Adipose tissue (tissue), 3 donors: Measurements from ENCODE around the gene TTC7B. TPM values are rescaled to one million over a fixed set of nuclear protein-coding genes. Genes with fewer than 3 reads are reported as not detected.

ENCODE experiments used
- H3K27ac ChIP-seq: one replicate; pipeline ENCODE4 v1.5.1; 2013; ENCODE audit warnings: low read depth, low read length
- WGBS, 3 donors: extraction: QIAGEN DNeasy Blood & Tissue Kit; methylation state at CpG; one replicate each; pipeline ENCODE4 v1.1.7; 2013; 5-methylcytosine and 5-hydroxymethylcytosine counted together
- polyA plus RNA-seq, 3 donors: library from polyadenylated mRNA; stranded (reverse); fragments of 200-250 nt; gene quantifications; one replicate each; pipeline ENCODE4 v1.2.3, GENCODE V29; 2013
- donor health status: healthy with polysubstance abuse.
- donor health status: Bipolar disorder and iron deficiency.
- donor health status: healthy.

Gene TTC7B
- polyA plus RNA-seq, 3 donors, result 14.1 to 35.1 (median 19.7) TPM

- WGBS, 3 donors, result 82 to 86% (median 83%) methylated on average over 7 of the region's 7 CpGs
- no peak overlapping the region for H3K27ac ChIP-seq
These were observed 207.3 kb downstream of the TTC7B start for GRCh38 chr14:90608929-90609341.

DNA sequence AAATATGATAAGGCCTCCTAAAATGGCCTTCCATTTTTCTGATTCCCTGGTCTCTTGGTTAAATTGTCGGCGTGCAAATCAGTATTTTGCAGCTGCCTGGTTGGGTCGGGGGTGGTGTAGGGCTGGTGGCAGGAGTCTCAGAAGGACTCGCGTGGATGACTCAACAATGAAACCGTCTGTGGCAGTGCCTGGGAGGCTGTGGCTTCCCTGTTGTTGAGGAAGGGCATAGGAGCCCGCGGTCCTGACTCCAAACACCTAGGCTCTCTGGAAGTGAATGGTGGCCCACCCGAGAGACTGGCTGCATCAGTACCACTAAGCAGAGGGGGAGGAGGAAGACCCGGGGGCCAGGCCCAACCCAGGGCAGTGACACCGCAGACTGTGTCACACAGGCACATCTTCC, 207.9 kb downstream of the TTC7B start:
- no peak overlapping the region for H3K27ac ChIP-seq
- WGBS, 3 donors, result 80 to 87% (median 83%) methylated on average over 11 of the region's 11 CpGs

GRCh38 chr14:90607141-90607540, 209.1 kb downstream of the TTC7B start:
- WGBS, 3 donors, result 85 to 92% (median 91%) methylated on average over 10 of the region's 10 CpGs
- H3K27ac ChIP-seq, result no peak overlapping the region

- 91 to 98% (median 93%) methylated on average over 2 of the region's 2 CpGs for WGBS, 3 donors
- no peak overlapping the region for H3K27ac ChIP-seq
These were observed 209.8 kb downstream of the TTC7B start for GRCh38 chr14:90606434-90606833.

- 61 to 68% (median 67%) methylated on average over 6 of the region's 6 CpGs for WGBS, 3 donors
- no peak overlapping the region for H3K27ac ChIP-seq
These were observed 210.8 kb downstream of the TTC7B start for GRCh38 chr14:90605430-90605829.

DNA sequence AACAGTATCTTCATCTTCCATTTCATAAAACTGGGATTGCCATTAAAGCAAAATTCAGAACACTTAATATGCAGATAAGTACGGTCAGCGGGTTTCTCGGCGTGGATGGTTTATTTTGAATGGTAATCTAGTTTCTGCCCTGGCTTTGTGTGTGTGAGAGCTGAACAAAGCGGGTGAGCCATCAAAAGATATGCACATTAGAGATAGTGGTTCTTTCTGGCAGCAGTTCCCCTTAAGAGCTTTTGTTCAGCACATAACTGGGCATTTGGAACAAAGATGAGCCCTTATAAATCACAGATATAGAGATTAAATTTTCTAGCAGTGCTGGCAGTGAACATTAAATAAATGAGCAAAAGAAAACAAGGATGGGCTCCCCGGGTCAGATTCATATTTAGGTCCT, 211.9 kb downstream of the TTC7B start:
- WGBS, 3 donors, result 69 to 93% (median 92%) methylated on average over 6 of the region's 6 CpGs
- H3K27ac ChIP-seq, result no peak overlapping the region

GRCh38 chr14:90603841-90604240, 212.4 kb downstream of the TTC7B start:
- 86 to 90% (median 88%) methylated on average over 3 of the region's 3 CpGs for WGBS, 3 donors
- no peak overlapping the region for H3K27ac ChIP-seq

DNA sequence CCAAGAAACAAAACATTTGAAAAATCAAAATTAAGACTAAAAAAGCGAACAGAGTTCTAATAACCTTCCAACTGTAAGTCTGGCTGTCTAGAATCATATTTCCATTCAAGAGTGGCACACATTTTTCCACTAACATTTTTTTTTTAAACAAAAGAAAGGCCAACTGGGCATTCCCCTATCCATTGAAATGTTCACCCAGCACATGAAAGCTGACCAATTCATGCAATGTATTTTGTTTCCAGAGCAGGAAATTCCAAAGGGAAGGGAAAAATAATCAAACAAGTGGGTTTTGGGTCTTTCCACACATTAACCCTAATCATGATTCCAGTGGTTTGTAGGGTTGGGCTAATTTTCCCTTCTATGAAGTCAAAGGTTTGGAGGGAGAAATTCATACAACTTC, 212.9 kb downstream of the TTC7B start:
- WGBS, 3 donors, result 85 to 97% (median 96%) methylated on average over 1 of the region's 1 CpG
- H3K27ac ChIP-seq, result no peak overlapping the region

DNA sequence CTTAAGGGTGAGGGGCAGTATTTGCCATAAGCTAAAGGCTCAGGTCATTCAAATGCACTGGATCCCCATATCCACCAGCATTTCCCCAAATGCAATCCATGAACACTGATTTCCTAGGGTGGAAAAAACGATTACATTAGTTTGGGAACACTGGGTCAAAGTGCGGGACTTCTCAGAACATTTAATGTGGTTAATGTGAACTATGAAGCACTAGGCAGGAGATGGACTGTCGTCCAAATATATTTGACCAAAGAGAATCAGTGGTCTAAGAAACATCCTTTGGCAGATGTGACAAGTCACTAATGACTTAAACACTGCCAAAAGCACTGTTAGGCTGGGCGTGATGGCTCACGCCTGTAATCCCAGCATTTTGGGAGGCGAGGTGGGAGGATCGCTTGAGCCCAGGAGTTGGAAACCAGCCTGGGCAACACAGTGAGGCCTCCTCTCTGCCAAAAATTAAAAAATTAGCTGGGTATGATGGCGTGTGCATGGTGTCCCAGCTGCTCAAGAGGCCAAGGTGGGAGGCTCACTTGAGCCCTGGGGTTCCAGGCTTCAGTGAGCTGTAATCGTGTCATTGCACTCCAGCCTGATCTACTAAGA, 214.0 kb downstream of the TTC7B start:
- no peak overlapping the region for H3K27ac ChIP-seq
- WGBS, 3 donors, result 62 to 81% (median 74%) methylated on average over 9 of the region's 9 CpGs

DNA sequence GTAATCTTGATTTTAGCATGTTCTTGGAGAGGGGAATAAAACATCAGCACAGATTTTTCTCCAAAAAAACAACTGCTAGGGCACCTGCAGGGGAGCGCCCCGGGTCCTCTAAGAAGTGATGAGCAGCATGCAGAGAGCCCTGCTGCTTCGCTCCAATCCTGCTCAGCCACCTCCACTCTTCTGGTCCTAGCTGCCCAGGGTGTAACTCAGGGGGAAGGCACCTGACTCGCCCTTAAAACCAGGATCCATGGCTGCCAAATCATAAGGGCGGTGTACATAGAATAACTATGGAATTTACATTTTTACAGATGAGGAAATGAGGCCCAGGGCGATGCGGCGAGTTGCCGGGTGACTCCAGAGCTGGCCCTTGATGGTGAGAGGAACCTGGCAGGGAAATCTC, 214.7 kb downstream of the TTC7B start:
- no peak overlapping the region for H3K27ac ChIP-seq
- 90 to 94% (median 93%) methylated on average over 9 of the region's 9 CpGs for WGBS, 3 donors

DNA sequence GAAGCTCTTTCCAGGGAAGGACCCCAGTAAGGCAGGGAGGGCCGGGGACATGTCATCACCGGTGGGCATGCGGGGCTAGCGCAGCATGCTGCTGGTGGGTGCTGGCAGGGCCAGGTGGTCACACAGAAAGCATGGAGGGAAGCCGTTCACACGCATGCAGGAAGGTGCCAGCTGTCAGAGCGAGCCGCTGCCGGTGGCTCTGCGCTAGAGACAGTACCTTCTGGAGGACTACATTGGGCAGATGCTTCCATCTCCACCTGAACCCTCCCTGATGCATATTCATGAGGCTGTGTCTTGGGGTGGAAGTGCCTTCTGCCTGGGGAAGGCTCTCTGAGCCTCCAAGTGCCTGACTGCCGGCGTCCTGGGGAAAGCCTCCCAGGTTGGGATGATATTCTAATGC, 215.6 kb downstream of the TTC7B start:
- WGBS, 3 donors, result 89 to 98% (median 92%) methylated on average over 12 of the region's 12 CpGs

DNA sequence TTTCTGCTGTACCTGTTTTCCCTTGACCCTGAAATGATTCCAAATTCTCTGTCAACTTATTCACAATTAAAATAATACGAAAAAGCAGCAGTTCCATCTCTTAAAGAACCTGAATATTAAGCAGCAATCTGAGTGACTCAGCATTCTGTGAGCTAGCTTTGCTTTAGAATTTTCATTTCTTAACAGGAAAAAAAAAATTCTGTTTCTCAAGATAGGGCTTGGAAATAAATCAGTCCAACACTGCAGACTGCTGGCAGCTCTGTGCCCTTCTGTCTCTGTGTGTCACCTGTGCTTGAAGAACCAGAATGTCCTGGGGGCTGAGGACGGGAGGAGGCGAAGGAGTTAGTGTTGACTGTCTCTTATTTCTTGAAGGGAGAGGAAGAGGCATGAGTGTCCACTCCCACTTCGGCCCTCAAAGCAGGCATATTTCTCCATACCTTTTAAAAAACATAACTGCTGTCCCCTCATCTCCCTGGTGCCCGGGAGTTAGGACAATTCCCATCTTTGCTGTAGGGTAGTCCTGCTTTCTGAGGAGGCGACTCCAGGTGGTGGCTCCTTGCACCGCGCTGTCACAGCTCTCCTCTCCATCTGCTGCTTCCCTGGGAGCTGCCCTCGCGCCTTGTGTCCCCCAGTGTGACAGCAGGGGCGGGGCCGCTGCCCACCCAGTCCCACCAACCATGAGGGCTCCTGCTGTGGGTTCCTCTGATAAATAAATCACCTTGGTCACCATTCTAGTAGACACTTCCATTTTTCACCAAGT, 216.3 kb downstream of the TTC7B start:
- no peak overlapping the region for H3K27ac ChIP-seq
- WGBS, 3 donors, result 82 to 83% (median 83%) methylated on average over 12 of the region's 12 CpGs

More for the DNA sequence above, 215.6 kb downstream of the TTC7B start:
- no peak overlapping the region for H3K27ac ChIP-seq

DNA sequence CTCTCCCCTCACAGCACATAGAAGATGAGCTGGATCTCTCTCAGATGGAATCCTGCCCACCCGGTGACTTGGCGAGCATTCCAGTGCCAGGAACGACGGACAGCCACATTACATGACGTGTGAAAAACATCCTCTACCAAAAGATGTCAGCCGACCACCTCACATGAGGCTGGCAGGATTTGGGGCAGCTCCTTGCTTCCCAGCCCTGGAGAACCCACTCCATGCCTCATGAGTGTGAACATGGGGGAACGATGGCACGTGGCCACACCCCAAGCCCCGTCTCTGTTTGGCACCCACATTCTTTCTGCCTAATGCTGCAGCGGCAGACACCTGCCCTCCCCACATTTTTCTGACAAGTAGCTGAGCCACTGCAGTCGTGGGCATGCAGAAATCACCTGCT, 216.9 kb downstream of the TTC7B start:
- H3K27ac ChIP-seq, result no peak overlapping the region
- WGBS, 3 donors, result 57 to 65% (median 65%) methylated on average over 11 of the region's 11 CpGs

- H3K27ac ChIP-seq, result no peak overlapping the region
- WGBS, 3 donors, result 96 to 98% (median 97%) methylated on average over 15 of the region's 15 CpGs
These were observed 218.3 kb downstream of the TTC7B start for GRCh38 chr14:90597961-90598360.

DNA sequence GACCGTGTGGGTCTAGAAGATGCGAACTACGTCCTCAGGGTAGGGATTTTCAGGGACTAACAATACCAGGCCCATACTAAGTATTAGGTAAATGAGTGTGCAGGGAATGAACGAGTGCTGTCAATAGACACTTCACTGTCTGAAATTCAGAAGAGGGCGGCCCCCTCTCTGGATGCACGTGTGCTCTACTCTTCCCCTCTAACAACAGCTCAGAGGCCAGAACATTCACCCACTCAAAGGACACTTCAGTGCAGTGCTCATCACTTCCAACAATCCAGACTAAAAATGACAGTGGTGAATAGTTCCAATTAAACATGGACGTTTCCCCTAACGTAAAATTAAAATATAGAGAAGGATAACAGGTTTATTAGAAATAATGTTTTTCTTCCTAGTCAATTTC, 219.5 kb downstream of the TTC7B start:
- 92 to 94% (median 94%) methylated on average over 8 of the region's 8 CpGs for WGBS, 3 donors

GRCh38 chr14:90593254-90594040, 222.8 kb downstream of the TTC7B start:
- WGBS, 3 donors, result 87 to 93% (median 88%) methylated on average over 25 of the region's 25 CpGs
- no peak overlapping the region for H3K27ac ChIP-seq

More for the DNA sequence above, 219.5 kb downstream of the TTC7B start:
- no peak overlapping the region for H3K27ac ChIP-seq

DNA sequence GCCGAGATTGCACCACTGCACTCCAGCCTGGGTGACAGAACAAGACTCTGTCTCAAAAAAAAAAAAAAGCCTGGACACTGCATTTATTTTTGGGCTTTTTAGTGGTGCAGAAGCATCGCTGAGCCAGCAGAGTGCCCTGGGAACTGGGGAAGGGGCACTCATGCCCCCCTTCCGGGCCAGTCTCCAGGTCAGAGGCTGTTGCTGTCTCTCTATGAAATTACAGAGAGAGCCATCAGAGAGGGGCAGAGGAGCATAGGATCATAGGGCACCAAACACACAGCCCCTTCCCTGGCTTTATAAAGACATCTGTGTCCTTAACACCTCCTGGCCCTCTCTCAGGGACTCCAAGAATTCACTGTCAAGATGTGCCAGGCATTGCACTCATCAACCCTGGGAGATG, 223.6 kb downstream of the TTC7B start:
- no peak overlapping the region for H3K27ac ChIP-seq
- 97 to 100% (median 100%) methylated on average over 2 to 3 of the region's 3 CpGs for WGBS, 3 donors

DNA sequence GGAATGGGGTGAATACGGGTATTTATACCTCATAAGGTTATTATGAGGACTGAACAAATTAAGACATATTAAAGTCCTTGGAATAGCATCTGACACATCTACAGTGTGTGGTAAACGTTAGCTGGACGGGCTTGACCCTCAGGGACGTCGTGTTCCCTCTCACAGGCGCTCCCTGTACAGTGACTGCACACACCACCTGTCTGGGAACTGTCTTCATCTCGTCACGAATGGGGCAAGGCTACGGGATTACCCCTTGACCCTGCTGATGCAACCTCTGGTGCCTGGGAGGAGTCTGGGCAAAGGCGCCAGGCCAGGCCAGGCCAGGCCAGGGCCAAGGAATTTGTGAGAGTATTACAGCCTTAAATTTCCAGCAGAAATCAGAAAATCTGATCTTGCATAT, 228.3 kb downstream of the TTC7B start:
- H3K27ac ChIP-seq, result no peak overlapping the region
- WGBS, 3 donors, result 85 to 90% (median 89%) methylated on average over 10 of the region's 10 CpGs

- 93 to 96% (median 95%) methylated on average over 6 of the region's 6 CpGs for WGBS, 3 donors
- no peak overlapping the region for H3K27ac ChIP-seq
These were observed 228.8 kb downstream of the TTC7B start for GRCh38 chr14:90587252-90587910.
